ENCODE data around the gene HENMT1.
A peak's percentile ranks its signal among the peaks of the same experiment; 100 is the strongest.
"Not testable (repeated sequence)": the region's sequence is repeated elsewhere in the genome, so short reads cannot be mapped to it uniquely, and the experiment has no call there.

HENMT1 gene

GRCh38 chr1:108670131-108670773, 9.4 kb upstream of the HENMT1 start:
- no peak for FAIRE-seq

- FAIRE-seq: no peak
Measured at GRCh38 chr1:108669679-108670078, 8.8 kb upstream of the HENMT1 start.

DNA sequence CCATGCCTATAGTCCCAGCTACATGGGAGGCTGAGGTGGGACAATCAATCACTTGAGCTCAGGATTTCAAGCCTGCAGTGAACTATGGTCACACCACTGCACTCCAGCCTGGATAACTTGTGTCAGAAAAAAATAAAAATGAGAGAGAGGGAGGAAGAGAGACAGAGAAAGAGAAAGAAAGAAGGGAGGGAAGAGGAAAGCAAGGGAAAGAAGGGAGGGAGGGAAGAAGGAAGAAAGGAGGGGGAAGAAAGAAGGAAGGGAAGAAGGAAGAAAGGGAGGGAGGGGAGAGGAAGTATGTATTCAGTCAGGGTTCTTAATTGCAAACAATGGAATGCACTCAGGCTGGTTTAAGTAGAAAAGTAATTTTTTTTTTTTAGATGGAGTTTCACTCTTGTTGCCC, 7.9 kb upstream of the HENMT1 start:
- FAIRE-seq: no peak

- not testable (repeated sequence) for FAIRE-seq
Measured at GRCh38 chr1:108667422-108667821, 6.5 kb upstream of the HENMT1 start.

GRCh38 chr1:108665771-108666170, 4.9 kb upstream of the HENMT1 start:
- FAIRE-seq: no peak

DNA sequence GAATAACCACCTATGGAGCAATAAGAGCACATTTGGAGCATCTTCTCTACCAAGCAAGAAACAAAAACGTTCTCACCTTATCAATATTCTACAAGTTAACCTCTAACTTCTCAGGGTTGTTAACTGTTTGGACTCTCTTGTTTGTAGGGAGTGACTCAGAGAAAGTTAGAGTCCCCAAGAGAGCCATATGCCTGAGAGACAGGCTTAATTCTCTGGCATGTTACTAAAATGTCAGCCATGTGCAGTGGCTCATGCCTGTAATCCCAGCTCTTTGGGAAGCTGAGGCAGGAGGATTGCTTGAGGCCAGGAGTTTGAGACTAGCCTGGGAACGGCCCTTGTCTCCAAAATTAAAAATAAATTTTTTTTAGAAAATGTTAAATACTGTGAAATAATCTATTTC, 4.2 kb upstream of the HENMT1 start:
- no peak for FAIRE-seq

GRCh38 chr1:108664481-108664880, 3.6 kb upstream of the HENMT1 start:
- no peak for FAIRE-seq

GRCh38 chr1:108663074-108663473, 2.2 kb upstream of the HENMT1 start:
- no peak for FAIRE-seq

DNA sequence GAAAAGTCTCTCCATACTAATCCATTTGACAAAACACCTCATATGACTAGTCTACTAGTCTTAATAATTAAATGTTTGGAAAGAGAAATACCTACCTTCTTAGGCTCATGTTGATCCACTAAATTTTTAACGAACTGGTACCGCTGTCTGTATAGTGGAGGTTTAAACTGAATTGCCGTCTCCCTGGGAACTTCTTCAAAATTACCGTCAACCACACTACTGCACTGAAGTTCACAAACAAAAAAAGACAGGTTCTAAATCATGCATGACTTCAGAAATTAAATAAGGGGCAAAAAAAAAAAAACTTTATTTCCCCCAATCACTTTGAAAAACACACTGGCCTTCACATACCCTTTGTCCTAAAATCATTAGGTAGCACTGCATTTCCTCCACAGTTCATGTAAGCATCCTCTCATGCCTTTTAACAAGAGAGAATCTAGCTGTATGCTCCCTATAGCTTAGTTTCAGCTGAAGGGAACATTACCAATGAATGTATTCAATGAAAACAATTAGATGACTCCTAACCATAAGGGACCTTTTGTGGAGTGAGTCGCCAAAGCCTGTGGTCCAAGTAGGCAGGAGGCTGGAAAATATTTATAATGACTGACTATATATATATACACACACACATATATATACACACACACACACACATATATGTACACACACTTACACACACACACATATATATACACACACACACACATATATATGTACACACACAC, 3.4 kb downstream of the HENMT1 start:
- FAIRE-seq: no peak

DNA sequence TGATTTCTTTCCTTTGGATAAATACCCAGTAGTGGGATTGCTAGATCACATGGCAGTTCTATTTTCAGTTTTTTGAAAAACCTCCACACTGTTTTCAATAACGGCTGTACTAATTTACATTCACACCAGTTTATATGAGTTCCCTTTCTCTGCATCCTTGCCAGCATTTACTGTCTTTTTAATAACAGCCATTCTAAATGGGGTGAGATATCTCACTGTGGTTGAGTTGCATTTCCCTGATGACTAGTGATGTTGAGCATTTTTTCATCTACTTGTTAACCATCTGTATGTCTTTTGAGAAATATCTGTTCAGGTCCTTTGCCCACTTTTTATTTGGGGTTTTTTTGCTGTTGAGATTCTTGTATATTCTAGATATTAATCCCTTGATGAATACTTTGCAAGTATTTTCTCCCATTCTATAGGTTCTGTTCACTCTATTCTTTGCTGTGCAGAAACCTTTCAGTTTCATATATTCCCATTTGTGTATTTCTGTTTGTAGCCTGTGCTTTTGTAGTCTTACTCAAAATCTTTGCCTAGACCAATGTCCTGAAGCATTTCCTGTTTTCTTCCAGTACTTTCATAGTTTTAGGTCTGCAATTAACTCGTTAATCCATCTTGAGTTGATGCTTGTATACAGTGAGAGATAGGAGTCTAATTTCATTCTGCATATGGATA, 7.3 kb downstream of the HENMT1 start:
- no peak for FAIRE-seq

- FAIRE-seq: no peak
Measured at GRCh38 chr1:108646648-108647269, 14.1 kb downstream of the HENMT1 start.

DNA sequence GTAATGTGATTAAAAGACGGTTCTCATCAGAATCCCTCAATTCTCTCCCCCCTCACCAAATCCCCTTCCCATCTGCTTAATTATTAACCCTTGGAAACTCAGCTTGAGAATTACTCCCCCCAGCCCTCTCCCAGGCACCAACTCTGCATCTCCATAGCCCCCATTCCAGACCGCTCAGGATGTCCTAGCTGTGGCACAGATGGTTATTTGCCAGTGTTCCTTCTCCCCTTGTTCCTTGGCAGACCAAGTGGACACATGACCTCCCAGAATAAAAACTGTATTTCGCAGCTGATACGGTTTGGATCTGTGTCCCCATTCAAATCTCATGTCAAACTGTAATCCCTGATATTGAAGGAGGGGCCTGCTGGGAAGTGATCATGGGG, 14.6 kb downstream of the HENMT1 start:
- FAIRE-seq: no peak

GRCh38 chr1:108645564-108646184, 15.2 kb downstream of the HENMT1 start:
- FAIRE-seq: no peak

- FAIRE-seq: no peak
Measured at GRCh38 chr1:108644984-108645383, 15.9 kb downstream of the HENMT1 start.

- FAIRE-seq: peak; percentile 63
Measured at GRCh38 chr1:108643492-108644335, 17.2 kb downstream of the HENMT1 start.

- not testable (repeated sequence) for FAIRE-seq
Measured at GRCh38 chr1:108640863-108641262, 20.0 kb downstream of the HENMT1 start.

- FAIRE-seq: no peak
Measured at GRCh38 chr1:108639899-108640560, 20.9 kb downstream of the HENMT1 start.

GRCh38 chr1:108636876-108637275, 24.0 kb downstream of the HENMT1 start:
- FAIRE-seq: no peak

GRCh38 chr1:108634521-108634920, 26.4 kb downstream of the HENMT1 start:
- FAIRE-seq: no peak

DNA sequence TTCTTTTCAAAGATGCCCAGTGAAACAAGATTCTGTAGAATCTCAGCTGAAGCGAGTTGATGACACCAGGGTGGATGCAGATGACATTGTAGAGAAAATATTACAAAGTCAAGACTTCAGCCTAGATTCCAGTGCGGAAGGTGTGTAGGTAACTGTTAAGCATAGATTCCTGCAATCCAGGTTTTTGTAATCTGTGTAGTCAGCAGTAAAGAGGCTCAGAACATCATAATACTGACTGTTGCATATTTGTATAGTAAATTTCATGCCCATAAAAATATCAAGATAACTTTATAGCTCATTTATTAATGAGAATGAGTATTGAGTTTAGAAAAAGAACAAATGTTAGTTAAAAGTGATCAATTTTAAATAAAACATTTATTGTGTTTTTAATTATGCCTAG, 32.2 kb downstream of the HENMT1 start:
- no peak for FAIRE-seq

- no peak for FAIRE-seq
Measured at GRCh38 chr1:108627951-108628350, 32.9 kb downstream of the HENMT1 start.

- no peak for FAIRE-seq
Measured at GRCh38 chr1:108627256-108627655, 33.6 kb downstream of the HENMT1 start.
